NB4 (cell line): ENCODE measurements around the gene IQCK.

ENCODE experiments used
- MYC ChIP-seq: IDR thresholded peaks from 2 replicates; pipeline ENCODE4 v1.6.1; 2011; ENCODE audit warnings: low read depth, low read length
- POLR2A ChIP-seq: IDR thresholded peaks from 2 replicates; pipeline ENCODE4 v1.6.1; 2011; ENCODE audit warnings: mild to moderate bottlenecking; ENCODE audit not compliant: insufficient read length; ENCODE audit errors: extremely low read depth
- TF ChIP-seq, protein P1 (sequence below): IDR thresholded peaks from one replicate; pipeline ENCODE4 v1.5.1; 2012; ENCODE audit warnings: low read depth, low read length
- TF ChIP-seq, protein P2 (sequence below): IDR thresholded peaks from 2 replicates; pipeline ENCODE4 v1.6.1; 2011; ENCODE audit warnings: low read depth, low read length

DNA sequence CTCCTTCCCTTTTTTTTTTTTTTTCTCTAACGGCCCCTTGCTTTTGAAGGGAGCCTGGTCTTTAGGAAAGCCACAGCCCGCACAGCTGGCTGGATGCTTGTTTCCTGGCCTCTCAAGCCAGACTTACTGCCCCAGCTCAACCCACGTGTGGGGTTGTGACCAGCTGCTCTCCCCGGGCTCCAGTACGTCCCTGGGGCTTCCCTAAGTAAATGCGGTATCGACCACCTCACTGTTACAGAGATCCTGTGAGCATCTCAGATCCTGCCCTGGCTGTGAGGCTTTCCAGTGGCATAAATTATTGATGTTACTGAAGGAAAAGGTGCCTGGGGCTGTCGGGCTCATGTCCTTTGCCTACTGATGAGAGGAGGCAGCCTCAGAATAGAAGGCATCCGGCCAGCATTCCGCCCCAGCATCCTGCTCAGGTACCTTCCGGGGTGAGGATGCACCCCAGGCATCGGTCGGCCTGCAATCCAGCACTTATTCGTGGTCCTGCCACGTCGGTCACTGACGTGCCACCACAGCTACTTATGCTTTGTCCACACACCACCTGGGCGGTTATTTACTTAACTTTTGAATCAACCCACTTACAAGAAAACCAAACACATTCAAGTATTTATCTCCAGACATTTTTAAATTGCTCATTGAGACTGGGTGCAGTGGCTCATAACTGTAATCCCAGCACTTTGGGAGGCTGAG lies 156.9 kb downstream of the IQCK start:
- TF ChIP-seq, protein P1, sequence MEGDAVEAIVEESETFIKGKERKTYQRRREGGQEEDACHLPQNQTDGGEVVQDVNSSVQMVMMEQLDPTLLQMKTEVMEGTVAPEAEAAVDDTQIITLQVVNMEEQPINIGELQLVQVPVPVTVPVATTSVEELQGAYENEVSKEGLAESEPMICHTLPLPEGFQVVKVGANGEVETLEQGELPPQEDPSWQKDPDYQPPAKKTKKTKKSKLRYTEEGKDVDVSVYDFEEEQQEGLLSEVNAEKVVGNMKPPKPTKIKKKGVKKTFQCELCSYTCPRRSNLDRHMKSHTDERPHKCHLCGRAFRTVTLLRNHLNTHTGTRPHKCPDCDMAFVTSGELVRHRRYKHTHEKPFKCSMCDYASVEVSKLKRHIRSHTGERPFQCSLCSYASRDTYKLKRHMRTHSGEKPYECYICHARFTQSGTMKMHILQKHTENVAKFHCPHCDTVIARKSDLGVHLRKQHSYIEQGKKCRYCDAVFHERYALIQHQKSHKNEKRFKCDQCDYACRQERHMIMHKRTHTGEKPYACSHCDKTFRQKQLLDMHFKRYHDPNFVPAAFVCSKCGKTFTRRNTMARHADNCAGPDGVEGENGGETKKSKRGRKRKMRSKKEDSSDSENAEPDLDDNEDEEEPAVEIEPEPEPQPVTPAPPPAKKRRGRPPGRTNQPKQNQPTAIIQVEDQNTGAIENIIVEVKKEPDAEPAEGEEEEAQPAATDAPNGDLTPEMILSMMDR: no peak
- TF ChIP-seq POLR2A: no peak
- TF ChIP-seq, protein P2, sequence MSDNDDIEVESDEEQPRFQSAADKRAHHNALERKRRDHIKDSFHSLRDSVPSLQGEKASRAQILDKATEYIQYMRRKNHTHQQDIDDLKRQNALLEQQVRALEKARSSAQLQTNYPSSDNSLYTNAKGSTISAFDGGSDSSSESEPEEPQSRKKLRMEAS: no peak
- TF ChIP-seq MYC: no peak
